HepG2 (cell line): Measurements from ENCODE around the gene GCNT2. TPM values are rescaled to one million over a fixed set of nuclear protein-coding genes. Genes with fewer than 3 reads are reported as not detected.

Experiments
- ATAC-seq: fragments of 200-7000 bp; cut with Tn5 transposase; 3 replicates; pipeline ENCODE4 v1.9.1; 2020; ENCODE audit warnings: mild to moderate bottlenecking, moderate library complexity
- BruUV-seq: library from RNA; stranded (reverse); fragments of 400-500 nt; replicated peaks from 2 replicates; lab custom pipeline; 2021; lab: Mats Ljungman, UMichigan
- CTCF ChIA-PET: fragments of 300-600 bp; formaldehyde crosslinking; extraction: SDS; loops from one replicate; lab custom pipeline; 2021; ENCODE audit warnings: low total read pairs, inconsistent platforms, low intra/inter-chr PET ratio; lab: Yijun Ruan, JAX
- POLR2A ChIA-PET: fragments of 350-600 bp; sonication (Branson Sonifier 250); formaldehyde crosslinking; loops from one replicate; lab custom pipeline; 2020; ENCODE audit warnings: antibody characterized with exemption, inconsistent platforms; lab: Yijun Ruan, JAX
- DNase-seq: peaks from one replicate; pipeline ENCODE4 v3.0.0-alpha.2; 2015; ENCODE audit warnings: low spot score
- FAIRE-seq: peaks from 3 replicates; lab custom pipeline; 2011; peaks lifted over from hg19 to GRCh38; lab: Jason Lieb, UNC
- H2AFZ ChIP-seq: one replicate; pipeline ENCODE4 v1.6.1; 2011; ENCODE audit warnings: low read length, inconsistent platforms
- H3K27ac ChIP-seq: fragments of 300-600 bp; 3 replicates; pipeline ENCODE4 v1.8.0; 2011; ENCODE audit warnings: mixed run types, mild to moderate bottlenecking, mixed read lengths, low read length, inconsistent platforms; ENCODE audit not compliant: insufficient read depth; ENCODE audit errors: extremely low read length
- H3K27me3 ChIP-seq, 2 experiments: fragments of 200-600 bp in 1 of 2; 2 replicates in 1 of 2; 3 replicates in 1 of 2; pipeline versions ENCODE4 v1.6.0 to v1.8.0; 2011; ENCODE audit warnings: low read length in 2 of 2, mild to moderate bottlenecking in 2 of 2, moderate library complexity in 2 of 2, inconsistent platforms in 1 of 2; ENCODE audit not compliant: insufficient read depth in 2 of 2, control insufficient read depth in 1 of 2
- H3K36me3 ChIP-seq, 2 experiments: fragments of 200-600 bp in 1 of 2; replicated peaks in 1 of 2; 2 replicates in 1 of 2; 3 replicates in 1 of 2; pipeline versions ENCODE4 v1.5.1 to v1.8.0; 2011; ENCODE audit warnings: low read length in 2 of 2, inconsistent platforms in 1 of 2; ENCODE audit not compliant: insufficient read depth in 2 of 2, control insufficient read depth in 1 of 2
- H3K4me1 ChIP-seq: 2 replicates; pipeline ENCODE4 v1.5.1; 2012; ENCODE audit warnings: low read length, inconsistent platforms; ENCODE audit not compliant: insufficient read depth
- H3K4me2 ChIP-seq: 2 replicates; pipeline ENCODE4 v1.6.0; 2011; ENCODE audit warnings: low read depth, low read length, inconsistent platforms
- H3K4me3 ChIP-seq, 3 experiments: fragments of 200-600 bp in 1 of 3; sonication (generic), shearing (Covaris generic) in 1 of 3; replicated peaks in 1 of 3; 2 replicates each; pipeline ENCODE4 v1.5.1; 2011 to 2016; ENCODE audit warnings: low read length in 3 of 3, inconsistent platforms in 2 of 3, low read depth in 2 of 3, mild to moderate bottlenecking in 2 of 3, control low read depth in 1 of 3, mixed read lengths in 1 of 3; ENCODE audit not compliant: insufficient read depth in 1 of 3
- H3K79me2 ChIP-seq: one replicate; pipeline ENCODE4 v1.6.1; 2011; ENCODE audit warnings: low read length, inconsistent platforms; ENCODE audit not compliant: insufficient read depth
- H3K9ac ChIP-seq: 2 replicates; pipeline ENCODE4 v1.6.0; 2011; ENCODE audit warnings: mild to moderate bottlenecking, low read depth, low read length, inconsistent platforms; ENCODE audit not compliant: insufficient read depth
- H3K9me3 ChIP-seq: 2 replicates; pipeline ENCODE4 v1.5.1; 2012; ENCODE audit warnings: mild to moderate bottlenecking, low read length
- H4K20me1 ChIP-seq: 2 replicates; pipeline ENCODE4 v1.6.0; 2011; ENCODE audit warnings: inconsistent platforms, mild to moderate bottlenecking, low read length, moderate library complexity; ENCODE audit not compliant: insufficient read depth
- BHLHE40 ChIP-seq: IDR thresholded peaks from 2 replicates; pipeline ENCODE4 v1.6.1; 2011; ENCODE audit warnings: low read length, improper control_type of control experiment
- CREB3 ChIP-seq: sonication (generic); formaldehyde crosslinking; IDR thresholded peaks from 2 replicates; pipeline ENCODE4 v1.5.0; 2020; ENCODE audit warnings: missing genetic modification reagents
- KLF15 ChIP-seq: sonication (generic); formaldehyde crosslinking; IDR thresholded peaks from 2 replicates; pipeline ENCODE4 v1.8.1; 2023; ENCODE audit warnings: borderline replicate concordance, mild to moderate bottlenecking, inconsistent platforms, missing genetic modification reagents, mixed read lengths
- MTF1 ChIP-seq: sonication (generic); formaldehyde crosslinking; IDR thresholded peaks from 2 replicates; pipeline ENCODE4 v1.5.0; 2020; ENCODE audit warnings: missing genetic modification reagents
- MTF2 ChIP-seq: sonication (generic); formaldehyde crosslinking; IDR thresholded peaks from 2 replicates; pipeline ENCODE4 v1.5.0; 2020; ENCODE audit warnings: missing genetic modification reagents, borderline replicate concordance
- SPEN ChIP-seq: sonication (generic); formaldehyde crosslinking; IDR thresholded peaks from 2 replicates; pipeline ENCODE4 v1.5.1; 2020; ENCODE audit warnings: low read depth, mild to moderate bottlenecking, missing genetic modification reagents
- ZNF329 ChIP-seq: sonication (generic); formaldehyde crosslinking; IDR thresholded peaks from 2 replicates; pipeline ENCODE4 v1.9.0; 2021; ENCODE audit warnings: low read depth, mild to moderate bottlenecking, missing genetic modification reagents
- ZNF337 ChIP-seq: sonication (generic); formaldehyde crosslinking; IDR thresholded peaks from 2 replicates; pipeline ENCODE4 v1.5.1; 2020; ENCODE audit warnings: missing genetic modification reagents, low read depth, mild to moderate bottlenecking, borderline replicate concordance
- ZNF569 ChIP-seq: sonication (generic); formaldehyde crosslinking; IDR thresholded peaks from 2 replicates; pipeline ENCODE4 v1.5.0; 2020; ENCODE audit warnings: mild to moderate bottlenecking, missing genetic modification reagents, moderate library complexity, borderline replicate concordance
- WGBS: methylation state at CpG from one replicate; pipeline ENCODE4 v1.1.6; 2017; ENCODE audit warnings: low lambda C conversion rate; 5-methylcytosine and 5-hydroxymethylcytosine counted together
- in situ Hi-C: cut with HindIII; loops from 2 replicates; pipeline ENCODE4 v1.10.0; 2017; ENCODE audit warnings: low pct_unique_long_range_greater_than_20kb; ENCODE audit not compliant: extremely low pct_ligation_motif_present
- intact Hi-C: fragments of 100-400 bp; cut with micrococcal nuclease; formaldehyde crosslinking; loops from one replicate; pipeline ENCODE4 v1.10.0; 2022; ENCODE audit not compliant: unreplicated experiment
- polyA plus RNA-seq, 8 experiments: library from polyadenylated mRNA; depleted of rRNA in 3 of 8; stranded (reverse) in 7 of 8; unstranded in 1 of 8; fragments of >200 nt; fragmentation: Illumina TruSeq in 4 of 8; extraction: Trizol in 4 of 8; gene quantifications; 2 replicates each; pipeline versions ENCODE4 v1.2.1 to v1.2.3, GENCODE V29; 2011 to 2016; ENCODE audit warnings: low read depth in 4 of 8, missing spikeins in 1 of 8, mixed read lengths in 1 of 8; ENCODE audit not compliant: insufficient read depth in 1 of 8
- total RNA-seq, 5 experiments: library from RNA; depleted of rRNA; stranded (reverse); fragments of >200 nt; fragmentation: Illumina TruSeq; extraction: Trizol; gene quantifications; 2 replicates each; pipeline ENCODE4 v1.2.3, GENCODE V29; 2016; ENCODE audit warnings: low read depth in 1 of 5

Gene GCNT2
- total and polyA plus RNA-seq, 2 of the 13 experiments (the other 11 are each of a cell fraction or from before 2014, with no cell fraction given) = 11.8 to 31.9 TPM

- FAIRE-seq (no peak), DNase-seq (no peak), ATAC-seq (no peak)
- H2AFZ ChIP-seq = no peak overlapping the region
- H3K36me3 ChIP-seq = peaks cover 1 to 17% of the 10 kb centered on the region in 2 experiments; a peak in 4 of 5 replicates
- peaks cover 7% of the 10 kb centered on the region for H3K79me2 ChIP-seq
- no peaks in the 10 kb centered on the region for H3K4me1 ChIP-seq
- in situ Hi-C loops (no loop called here), intact Hi-C loops (no loop called here)
- H3K9me3 ChIP-seq = no peaks in the 10 kb centered on the region
- no TSS peak for BruUV-seq
- no peak overlapping the region for H3K4me2 ChIP-seq
- CTCF ChIA-PET = no interaction called here
- TF ChIP-seq ZNF569 (CRISPR knock-in tag) (no peak), CREB3 (CRISPR knock-in tag) (no peak), SPEN (CRISPR knock-in tag) (no peak), MTF1 (CRISPR knock-in tag) (no peak), BHLHE40 (no peak), KLF15 (CRISPR knock-in tag) (no peak), ZNF329 (CRISPR knock-in tag) (no peak), ZNF337 (CRISPR knock-in tag) (no peak), MTF2 (CRISPR knock-in tag) (no peak)
- no peaks in the 10 kb centered on the region for H3K27me3 ChIP-seq
- POLR2A ChIA-PET = no interaction called here
- H3K9ac ChIP-seq = no peak overlapping the region
- H3K27ac ChIP-seq = no peak overlapping the region
- no peak overlapping the region for H3K4me3 ChIP-seq
- no peaks in the 10 kb centered on the region for H4K20me1 ChIP-seq
- 93% methylated on average over 5 of the region's 5 CpGs for WGBS
Measured at GRCh38 chr6:10552270-10552810, 31.2 kb downstream of the GCNT2 start.
